Loucy (cell line): ENCODE measurements around the gene ROBO1.

Experiments
- H2AFZ ChIP-seq: fragments of 200-600 bp; sonication (generic); 2 replicates; pipeline ENCODE4 v1.6.0; 2016; ENCODE audit warnings: antibody characterized with exemption, mild to moderate bottlenecking, low read length, moderate library complexity
- H3F3A ChIP-seq: fragments of 200-600 bp; 2 replicates; pipeline ENCODE4 v1.6.0; 2016; ENCODE audit warnings: antibody characterized with exemption, low read depth, mild to moderate bottlenecking
- H3K27me3 ChIP-seq: fragments of 200-600 bp; sonication (generic); 2 replicates; pipeline ENCODE4 v1.6.1; 2014; ENCODE audit warnings: low read length, mild to moderate bottlenecking; ENCODE audit not compliant: insufficient read depth, poor library complexity, severe bottlenecking
- H3K36me3 ChIP-seq: fragments of 200-600 bp; sonication (generic); 2 replicates; pipeline ENCODE4 v1.6.1; 2016; ENCODE audit warnings: low read length; ENCODE audit not compliant: insufficient read depth
- H3K4me1 ChIP-seq: fragments of 200-600 bp; sonication (generic); 2 replicates; pipeline ENCODE4 v1.5.1; 2014; ENCODE audit warnings: low read length, mild to moderate bottlenecking; ENCODE audit not compliant: insufficient read depth, poor library complexity, severe bottlenecking
- H3K4me2 ChIP-seq: fragments of 200-600 bp; sonication (generic); 2 replicates; pipeline ENCODE4 v1.6.0; 2014; ENCODE audit warnings: antibody characterized with exemption, low read length, low read depth, mild to moderate bottlenecking; ENCODE audit not compliant: poor library complexity, severe bottlenecking
- H3K4me3 ChIP-seq: fragments of 200-600 bp; sonication (generic); 2 replicates; pipeline ENCODE4 v1.5.1; 2014; ENCODE audit warnings: low read length, mild to moderate bottlenecking, mixed read lengths; ENCODE audit not compliant: poor library complexity, severe bottlenecking
- H3K79me2 ChIP-seq: fragments of 200-600 bp; sonication (generic); 2 replicates; pipeline ENCODE4 v1.6.1; 2014; ENCODE audit warnings: low read length; ENCODE audit not compliant: insufficient read depth
- H3K9ac ChIP-seq: fragments of 200-600 bp; sonication (generic); 2 replicates; pipeline ENCODE4 v1.6.0; 2014; ENCODE audit warnings: mild to moderate bottlenecking, low read depth, low read length, moderate library complexity; ENCODE audit not compliant: poor library complexity, severe bottlenecking
- H3K9me2 ChIP-seq: fragments of 200-600 bp; sonication (generic); replicated peaks from 2 replicates; pipeline ENCODE4 v1.6.1; 2016; ENCODE audit warnings: low read depth, low read length, mixed read lengths
- H3K9me3 ChIP-seq: fragments of 200-600 bp; sonication (generic); 2 replicates; pipeline ENCODE4 v1.6.1; 2014; ENCODE audit warnings: mild to moderate bottlenecking, antibody characterized with exemption, low read length, low read depth; ENCODE audit not compliant: insufficient read depth
- H4K20me1 ChIP-seq: fragments of 200-600 bp; sonication (generic); 2 replicates; pipeline ENCODE4 v1.6.0; 2014; ENCODE audit warnings: antibody characterized with exemption, low read length, mild to moderate bottlenecking; ENCODE audit not compliant: insufficient read depth, poor library complexity, severe bottlenecking
- EZH2phosphoT487 ChIP-seq: fragments of 200-600 bp; IDR thresholded peaks from 2 replicates; pipeline ENCODE4 v1.6.1; 2018; ENCODE audit warnings: antibody characterized with exemption, mild to moderate bottlenecking, moderate library complexity, borderline replicate concordance
- TF ChIP-seq, protein P1 (sequence below): fragments of 200-600 bp; sonication (generic); conservative IDR thresholded peaks from 2 replicates; pipeline ENCODE4 v1.5.1; 2014; ENCODE audit warnings: mild to moderate bottlenecking, antibody characterized with exemption, low read length

Gene ROBO1

DNA sequence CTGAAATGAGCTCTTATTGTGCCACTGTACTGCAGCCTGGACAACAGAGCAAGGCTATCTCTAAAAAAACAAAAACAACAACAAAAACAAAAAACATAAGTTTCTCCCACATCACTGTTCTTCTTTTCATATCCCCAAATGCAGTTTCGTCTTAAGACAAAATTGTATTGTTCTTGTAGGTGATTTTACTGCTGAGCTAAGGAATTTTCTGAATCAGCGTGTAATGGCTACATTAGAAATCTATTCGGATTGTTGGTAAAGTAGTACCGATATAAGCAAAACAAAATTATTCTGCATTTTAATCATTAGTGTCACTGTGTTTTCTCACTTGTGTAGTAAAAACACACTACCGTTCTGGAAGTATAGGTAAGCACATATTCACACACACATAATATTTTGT lies 512.5 kb downstream of the ROBO1 start:
- Histone ChIP-seq H3K4me2 (no peak overlapping the region), H2AFZ (no peak overlapping the region), H3K4me1 (no peaks in the 10 kb centered on the region), H3K9me3 (no peaks in the 10 kb centered on the region), H3K9ac (no peak overlapping the region), H4K20me1 (no peaks in the 10 kb centered on the region), H3F3A (no peaks in the 10 kb centered on the region), H3K9me2 (no peaks in the 10 kb centered on the region), H3K79me2 (no peaks in the 10 kb centered on the region), H3K4me3 (no peak overlapping the region), H3K36me3 (no peaks in the 10 kb centered on the region), H3K27me3 (no peaks in the 10 kb centered on the region)
- TF ChIP-seq, protein P1, sequence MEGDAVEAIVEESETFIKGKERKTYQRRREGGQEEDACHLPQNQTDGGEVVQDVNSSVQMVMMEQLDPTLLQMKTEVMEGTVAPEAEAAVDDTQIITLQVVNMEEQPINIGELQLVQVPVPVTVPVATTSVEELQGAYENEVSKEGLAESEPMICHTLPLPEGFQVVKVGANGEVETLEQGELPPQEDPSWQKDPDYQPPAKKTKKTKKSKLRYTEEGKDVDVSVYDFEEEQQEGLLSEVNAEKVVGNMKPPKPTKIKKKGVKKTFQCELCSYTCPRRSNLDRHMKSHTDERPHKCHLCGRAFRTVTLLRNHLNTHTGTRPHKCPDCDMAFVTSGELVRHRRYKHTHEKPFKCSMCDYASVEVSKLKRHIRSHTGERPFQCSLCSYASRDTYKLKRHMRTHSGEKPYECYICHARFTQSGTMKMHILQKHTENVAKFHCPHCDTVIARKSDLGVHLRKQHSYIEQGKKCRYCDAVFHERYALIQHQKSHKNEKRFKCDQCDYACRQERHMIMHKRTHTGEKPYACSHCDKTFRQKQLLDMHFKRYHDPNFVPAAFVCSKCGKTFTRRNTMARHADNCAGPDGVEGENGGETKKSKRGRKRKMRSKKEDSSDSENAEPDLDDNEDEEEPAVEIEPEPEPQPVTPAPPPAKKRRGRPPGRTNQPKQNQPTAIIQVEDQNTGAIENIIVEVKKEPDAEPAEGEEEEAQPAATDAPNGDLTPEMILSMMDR = no peak
- TF ChIP-seq EZH2phosphoT487 = no peak

DNA sequence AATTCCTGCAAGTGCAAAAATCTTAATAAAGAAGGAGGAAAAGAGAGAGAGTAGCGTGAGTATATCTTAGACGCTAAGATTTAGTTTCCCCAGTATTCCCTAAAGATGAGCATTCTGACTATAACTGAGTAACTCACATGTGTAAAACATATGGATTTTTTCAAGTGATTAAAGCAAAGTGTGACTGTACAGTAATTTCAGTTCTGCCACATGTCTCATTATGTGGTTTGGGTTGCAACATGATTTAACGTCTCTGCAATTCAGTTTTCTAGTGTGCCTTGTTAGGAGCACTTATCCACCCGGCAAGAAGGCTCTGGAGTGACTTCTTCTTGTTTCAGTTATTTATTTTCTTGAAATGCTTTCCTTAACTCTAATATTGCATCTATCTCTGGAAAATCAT lies 514.1 kb downstream of the ROBO1 start:
- no peak overlapping the region for H3K4me2 ChIP-seq
- no peaks in the 10 kb centered on the region for H4K20me1 ChIP-seq
- no peak for TF ChIP-seq EZH2phosphoT487
- TF ChIP-seq, protein P1 = no peak
- no peaks in the 10 kb centered on the region for H3K9me3 ChIP-seq
- no peak overlapping the region for H3K4me3 ChIP-seq
- no peaks in the 10 kb centered on the region for H3K4me1 ChIP-seq
- no peaks in the 10 kb centered on the region for H3K9me2 ChIP-seq
- H3K79me2 ChIP-seq = no peaks in the 10 kb centered on the region
- H3K27me3 ChIP-seq = no peaks in the 10 kb centered on the region
- H3K36me3 ChIP-seq = no peaks in the 10 kb centered on the region
- no peaks in the 10 kb centered on the region for H3F3A ChIP-seq
- no peak overlapping the region for H2AFZ ChIP-seq
- H3K9ac ChIP-seq = no peak overlapping the region

DNA sequence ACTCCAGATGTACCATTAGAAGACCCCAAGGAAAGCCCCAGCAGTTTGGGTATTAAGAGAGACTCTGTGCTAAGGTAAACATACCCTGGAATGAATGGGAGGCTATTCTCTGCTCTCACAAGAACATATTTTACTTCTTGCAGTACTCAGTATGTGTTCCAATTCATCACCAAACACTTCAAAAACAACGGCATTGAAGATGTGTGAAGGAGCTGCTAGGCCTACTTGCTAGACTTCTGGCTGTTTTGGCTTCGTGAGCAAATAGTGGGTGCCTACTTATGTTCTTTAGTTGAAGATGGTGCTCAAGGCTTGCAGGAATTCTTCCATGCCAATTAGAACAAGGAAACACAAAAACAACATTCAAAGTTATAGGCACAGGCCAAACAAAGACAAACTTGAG lies 514.5 kb downstream of the ROBO1 start:
- Histone ChIP-seq H3K27me3 (no peaks in the 10 kb centered on the region), H3K9me2 (no peaks in the 10 kb centered on the region), H3F3A (no peaks in the 10 kb centered on the region), H3K36me3 (no peaks in the 10 kb centered on the region), H3K4me1 (no peaks in the 10 kb centered on the region), H3K9me3 (no peaks in the 10 kb centered on the region), H4K20me1 (no peaks in the 10 kb centered on the region), H2AFZ (no peak overlapping the region), H3K79me2 (no peaks in the 10 kb centered on the region), H3K4me3 (no peak overlapping the region), H3K4me2 (no peak overlapping the region), H3K9ac (no peak overlapping the region)
- TF ChIP-seq, protein P1 = no peak
- TF ChIP-seq EZH2phosphoT487 = no peak
